Measurements from ENCODE around the gene NTNG2.

The NTNG2 gene

GRCh38 chr9:132201139-132201538 is 39.3 kb downstream of the NTNG2 start:
- WGBS, 2 experiments (ENCODE audit: insufficient coverage in 2 of 2) = 91 to 98% methylated on average over 10 to 11 of the region's 12 CpGs
- H3K36me3 ChIP-seq (ENCODE audit: control insufficient read depth, insufficient read depth, low read length) = no peaks in the 10 kb centered on the region
- H3K9me3 ChIP-seq (ENCODE audit: control insufficient read depth, low read length) = no peaks in the 10 kb centered on the region
- no peak overlapping the region for H3K27ac ChIP-seq (ENCODE audit: low read depth, low read length, severe bottlenecking)
- H3K4me1 ChIP-seq (ENCODE audit: control insufficient read depth, insufficient read depth, low read length, poor library complexity, severe bottlenecking) = no peaks in the 10 kb centered on the region
- no peak overlapping the region for H3K4me3 ChIP-seq (ENCODE audit: extremely low read depth, insufficient read depth, low read length, poor library complexity, severe bottlenecking)

DNA sequence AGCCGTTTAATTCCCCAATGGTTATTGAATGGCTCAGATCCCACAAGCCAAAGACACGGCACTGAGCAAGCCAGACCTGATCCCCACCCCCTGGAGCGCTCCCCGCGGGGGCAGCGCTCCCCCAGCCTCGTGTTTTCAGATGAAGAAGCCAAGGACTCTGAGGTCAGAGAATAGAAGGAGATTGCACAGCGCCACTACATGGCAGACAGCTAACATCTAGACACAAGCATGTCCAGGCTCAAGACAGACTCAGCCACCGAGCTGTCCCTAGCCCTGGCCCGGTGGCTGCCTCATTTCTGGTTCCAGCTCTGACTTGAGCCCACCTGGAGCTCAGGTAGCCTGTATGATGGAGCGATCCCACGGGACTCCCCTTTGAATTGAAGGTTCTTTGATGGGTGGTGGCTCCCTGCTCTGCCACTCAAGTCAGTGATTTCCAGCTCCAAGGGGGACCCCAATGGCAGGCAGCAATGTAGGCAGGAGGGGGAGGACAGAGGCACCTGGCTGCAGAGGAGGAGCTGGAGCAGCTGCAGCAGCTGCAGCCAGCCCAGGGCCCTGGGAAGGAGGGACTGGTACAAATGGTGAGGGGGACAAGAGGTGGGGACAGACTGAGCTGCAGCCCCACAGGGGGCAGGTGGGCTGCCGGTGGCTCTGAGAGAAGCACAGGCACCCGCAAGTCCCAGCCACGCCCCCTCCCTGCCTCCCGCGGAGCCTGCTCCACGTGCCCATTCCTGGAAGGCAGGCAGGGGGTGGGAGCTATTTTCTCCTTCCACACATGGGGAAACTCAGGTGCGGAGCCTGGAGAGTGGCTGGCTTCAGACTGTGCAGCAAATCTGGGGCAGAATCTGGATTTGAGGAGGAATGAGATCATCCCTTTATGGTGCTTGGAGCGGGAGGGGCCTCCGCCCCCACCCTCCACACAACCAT is 40.2 kb downstream of the NTNG2 start:
- H3K36me3 ChIP-seq (ENCODE audit: control insufficient read depth, insufficient read depth, low read length) = no peaks in the 10 kb centered on the region
- H3K4me3 ChIP-seq (ENCODE audit: extremely low read depth, insufficient read depth, low read length, poor library complexity, severe bottlenecking) = no peak overlapping the region
- no peaks in the 10 kb centered on the region for H3K4me1 ChIP-seq (ENCODE audit: control insufficient read depth, insufficient read depth, low read length, poor library complexity, severe bottlenecking)
- H3K9me3 ChIP-seq (ENCODE audit: control insufficient read depth, low read length) = no peaks in the 10 kb centered on the region
- no peak overlapping the region for H3K27ac ChIP-seq (ENCODE audit: low read depth, low read length, severe bottlenecking)
- WGBS, 2 experiments (ENCODE audit: insufficient coverage in 2 of 2) = 56 to 73% methylated on average over 8 to 13 of the region's 21 CpGs

- 94 to 98% methylated on average over 2 to 3 of the region's 3 CpGs for WGBS, 2 experiments (ENCODE audit: insufficient coverage in 2 of 2)
- H3K4me1 ChIP-seq (ENCODE audit: control insufficient read depth, insufficient read depth, low read length, poor library complexity, severe bottlenecking) = no peaks in the 10 kb centered on the region
- H3K4me3 ChIP-seq (ENCODE audit: extremely low read depth, insufficient read depth, low read length, poor library complexity, severe bottlenecking) = no peak overlapping the region
- no peaks in the 10 kb centered on the region for H3K9me3 ChIP-seq (ENCODE audit: control insufficient read depth, low read length)
- no peak overlapping the region for H3K27ac ChIP-seq (ENCODE audit: low read depth, low read length, severe bottlenecking)
- no peaks in the 10 kb centered on the region for H3K36me3 ChIP-seq (ENCODE audit: control insufficient read depth, insufficient read depth, low read length)
Measured at GRCh38 chr9:132204883-132205282, 43.0 kb downstream of the NTNG2 start.

GRCh38 chr9:132207215-132207614 is 45.4 kb downstream of the NTNG2 start:
- Histone ChIP-seq H3K9me3 (ENCODE audit: control insufficient read depth, low read length) (no peaks in the 10 kb centered on the region), H3K36me3 (ENCODE audit: control insufficient read depth, insufficient read depth, low read length) (no peaks in the 10 kb centered on the region), H3K27ac (ENCODE audit: low read depth, low read length, severe bottlenecking) (no peak overlapping the region), H3K4me1 (ENCODE audit: control insufficient read depth, insufficient read depth, low read length, poor library complexity, severe bottlenecking) (no peaks in the 10 kb centered on the region), H3K4me3 (ENCODE audit: extremely low read depth, insufficient read depth, low read length, poor library complexity, severe bottlenecking) (no peak overlapping the region)
- WGBS, 2 experiments (ENCODE audit: insufficient coverage in 2 of 2) = 87 to 89% methylated on average over 13 to 14 of the region's 14 CpGs

GRCh38 chr9:132207839-132208615 is 46.2 kb downstream of the NTNG2 start:
- no peaks in the 10 kb centered on the region for H3K36me3 ChIP-seq (ENCODE audit: control insufficient read depth, insufficient read depth, low read length)
- no peak overlapping the region for H3K27ac ChIP-seq (ENCODE audit: low read depth, low read length, severe bottlenecking)
- no peaks in the 10 kb centered on the region for H3K9me3 ChIP-seq (ENCODE audit: control insufficient read depth, low read length)
- H3K4me1 ChIP-seq (ENCODE audit: control insufficient read depth, insufficient read depth, low read length, poor library complexity, severe bottlenecking) = no peaks in the 10 kb centered on the region
- WGBS, 2 experiments (ENCODE audit: insufficient coverage in 2 of 2) = 70 to 72% methylated on average over 12 to 13 of the region's 16 CpGs
- H3K4me3 ChIP-seq (ENCODE audit: extremely low read depth, insufficient read depth, low read length, poor library complexity, severe bottlenecking) = no peak overlapping the region

GRCh38 chr9:132209228-132209627 is 47.4 kb downstream of the NTNG2 start:
- peaks cover 8% of the 10 kb centered on the region for H3K4me1 ChIP-seq (ENCODE audit: control insufficient read depth, insufficient read depth, low read length, poor library complexity, severe bottlenecking)
- no peak overlapping the region for H3K4me3 ChIP-seq (ENCODE audit: extremely low read depth, insufficient read depth, low read length, poor library complexity, severe bottlenecking)
- H3K36me3 ChIP-seq (ENCODE audit: control insufficient read depth, insufficient read depth, low read length) = no peaks in the 10 kb centered on the region
- 93 to 96% methylated on average over 21 to 29 of the region's 30 CpGs for WGBS, 2 experiments (ENCODE audit: insufficient coverage in 2 of 2)
- H3K9me3 ChIP-seq (ENCODE audit: control insufficient read depth, low read length) = no peaks in the 10 kb centered on the region
- no peak overlapping the region for H3K27ac ChIP-seq (ENCODE audit: low read depth, low read length, severe bottlenecking)

GRCh38 chr9:132210472-132211145 is 48.8 kb downstream of the NTNG2 start:
- Histone ChIP-seq H3K36me3 (ENCODE audit: control insufficient read depth, insufficient read depth, low read length) (no peaks in the 10 kb centered on the region), H3K4me1 (ENCODE audit: control insufficient read depth, insufficient read depth, low read length, poor library complexity, severe bottlenecking) (peaks cover 12% of the 10 kb centered on the region), H3K9me3 (ENCODE audit: control insufficient read depth, low read length) (no peaks in the 10 kb centered on the region), H3K27ac (ENCODE audit: low read depth, low read length, severe bottlenecking) (no peak overlapping the region), H3K4me3 (ENCODE audit: extremely low read depth, insufficient read depth, low read length, poor library complexity, severe bottlenecking) (no peak overlapping the region)
- 89 to 93% methylated on average over 13 to 14 of the region's 14 CpGs for WGBS, 2 experiments (ENCODE audit: insufficient coverage in 2 of 2)

- no peaks in the 10 kb centered on the region for H3K9me3 ChIP-seq (ENCODE audit: control insufficient read depth, low read length)
- H3K4me3 ChIP-seq (ENCODE audit: extremely low read depth, insufficient read depth, low read length, poor library complexity, severe bottlenecking) = no peak overlapping the region
- no peak overlapping the region for H3K27ac ChIP-seq (ENCODE audit: low read depth, low read length, severe bottlenecking)
- H3K4me1 ChIP-seq (ENCODE audit: control insufficient read depth, insufficient read depth, low read length, poor library complexity, severe bottlenecking) = peaks cover 12% of the 10 kb centered on the region
- 95 to 100% methylated on average over 1 to 5 of the region's 7 CpGs for WGBS, 2 experiments (ENCODE audit: insufficient coverage in 2 of 2)
- no peaks in the 10 kb centered on the region for H3K36me3 ChIP-seq (ENCODE audit: control insufficient read depth, insufficient read depth, low read length)
Measured at GRCh38 chr9:132211570-132211969, 49.7 kb downstream of the NTNG2 start.

GRCh38 chr9:132214027-132214622 is 52.3 kb downstream of the NTNG2 start:
- H3K4me3 ChIP-seq (ENCODE audit: extremely low read depth, insufficient read depth, low read length, poor library complexity, severe bottlenecking) = no peak overlapping the region
- WGBS, 2 experiments (ENCODE audit: insufficient coverage in 2 of 2) = 16 to 17% methylated on average over 7 to 13 of the region's 18 CpGs
- no peaks in the 10 kb centered on the region for H3K36me3 ChIP-seq (ENCODE audit: control insufficient read depth, insufficient read depth, low read length)
- peaks cover 12% of the 10 kb centered on the region for H3K4me1 ChIP-seq (ENCODE audit: control insufficient read depth, insufficient read depth, low read length, poor library complexity, severe bottlenecking)
- no peaks in the 10 kb centered on the region for H3K9me3 ChIP-seq (ENCODE audit: control insufficient read depth, low read length)
- peak overlapping the region; percentile 64 for H3K27ac ChIP-seq (ENCODE audit: low read depth, low read length, severe bottlenecking)

DNA sequence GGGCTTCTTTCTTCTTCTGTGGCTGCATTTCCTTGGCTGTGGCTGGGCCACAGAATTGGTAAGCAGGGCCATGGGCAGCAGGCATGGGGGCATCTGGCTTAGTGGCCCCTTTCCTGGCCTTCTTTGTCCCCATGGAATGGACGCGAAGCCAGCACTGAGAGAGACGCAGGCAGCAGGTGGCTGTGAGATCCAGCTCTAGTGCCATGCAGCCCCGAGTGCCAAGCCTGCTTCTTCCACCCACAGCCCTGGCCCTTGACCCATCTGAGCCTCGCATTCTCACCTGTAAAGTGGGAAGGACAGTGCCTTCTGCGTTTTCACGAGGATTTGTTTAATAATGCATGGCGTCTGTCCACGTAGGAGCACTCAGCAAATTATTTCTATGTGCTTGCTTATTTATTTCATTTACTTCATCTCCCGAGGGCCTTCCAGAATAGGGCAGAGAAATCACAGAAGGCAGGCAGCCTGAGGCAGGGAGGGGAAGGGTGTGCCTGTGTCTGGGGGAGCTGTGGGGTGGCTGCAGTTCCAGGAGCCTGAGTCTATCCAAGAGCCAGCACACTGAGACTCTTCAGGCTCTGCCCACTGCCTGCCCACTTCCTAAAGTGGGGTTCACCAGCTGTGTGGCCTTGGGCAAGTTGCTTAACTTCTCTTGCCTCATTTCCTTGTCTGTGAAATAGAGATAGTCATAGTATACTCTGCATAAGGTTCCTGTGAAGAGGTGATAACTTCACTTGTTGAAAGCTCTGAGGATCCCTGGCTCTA is 55.2 kb downstream of the NTNG2 start:
- 90 to 95% methylated on average over 7 to 10 of the region's 10 CpGs for WGBS, 2 experiments (ENCODE audit: insufficient coverage in 2 of 2)
- no peak overlapping the region for H3K4me3 ChIP-seq (ENCODE audit: extremely low read depth, insufficient read depth, low read length, poor library complexity, severe bottlenecking)
- H3K4me1 ChIP-seq (ENCODE audit: control insufficient read depth, insufficient read depth, low read length, poor library complexity, severe bottlenecking) = peaks cover 12% of the 10 kb centered on the region
- no peaks in the 10 kb centered on the region for H3K9me3 ChIP-seq (ENCODE audit: control insufficient read depth, low read length)
- no peaks in the 10 kb centered on the region for H3K36me3 ChIP-seq (ENCODE audit: control insufficient read depth, insufficient read depth, low read length)
- no peak overlapping the region for H3K27ac ChIP-seq (ENCODE audit: low read depth, low read length, severe bottlenecking)

Data from mesodermal cell (in vitro differentiated cells).